Subcutaneous adipose tissue (tissue), 4 donors: ENCODE measurements around the gene KTI12. TPM values are rescaled to one million over a fixed set of nuclear protein-coding genes. Genes with fewer than 3 reads are reported as not detected.

ENCODE experiments used
- total RNA-seq, 4 donors: library from RNA; depleted of rRNA; stranded (reverse); fragments of >200 nt; gene quantifications; one replicate each; pipeline ENCODE4 v1.1.0, GENCODE V29; 2016
- TF ChIP-seq, protein P1 (sequence below): fragments of 450-650 bp; IDR thresholded peaks from one replicate; pipeline ENCODE4 v1.5.1; 2016; ENCODE audit warnings: low read depth, mild to moderate bottlenecking, control low read depth, antibody characterized with exemption, moderate library complexity

Gene KTI12
- total RNA-seq, 4 donors from 2014 or later: 3.9 to 8.3 (median 6.3) TPM

DNA sequence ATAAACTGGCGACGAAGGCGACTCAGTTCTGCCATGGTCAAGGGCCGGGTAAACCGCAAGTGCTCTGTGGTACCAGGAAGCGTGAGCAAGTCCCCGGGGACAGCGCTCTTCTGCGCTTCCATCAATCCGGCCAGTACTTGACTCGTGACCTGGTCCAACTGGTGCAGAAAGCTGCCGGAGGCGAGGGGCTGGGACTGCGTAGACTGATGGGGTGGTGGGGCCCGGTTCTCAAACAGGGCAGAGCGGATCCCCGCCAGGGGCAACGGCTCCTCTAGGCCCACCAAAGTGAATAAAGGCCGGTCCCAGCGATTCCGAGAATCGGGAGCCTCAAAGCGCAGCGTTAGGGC, 852 bp downstream of the KTI12 start:
- TF ChIP-seq, protein P1, sequence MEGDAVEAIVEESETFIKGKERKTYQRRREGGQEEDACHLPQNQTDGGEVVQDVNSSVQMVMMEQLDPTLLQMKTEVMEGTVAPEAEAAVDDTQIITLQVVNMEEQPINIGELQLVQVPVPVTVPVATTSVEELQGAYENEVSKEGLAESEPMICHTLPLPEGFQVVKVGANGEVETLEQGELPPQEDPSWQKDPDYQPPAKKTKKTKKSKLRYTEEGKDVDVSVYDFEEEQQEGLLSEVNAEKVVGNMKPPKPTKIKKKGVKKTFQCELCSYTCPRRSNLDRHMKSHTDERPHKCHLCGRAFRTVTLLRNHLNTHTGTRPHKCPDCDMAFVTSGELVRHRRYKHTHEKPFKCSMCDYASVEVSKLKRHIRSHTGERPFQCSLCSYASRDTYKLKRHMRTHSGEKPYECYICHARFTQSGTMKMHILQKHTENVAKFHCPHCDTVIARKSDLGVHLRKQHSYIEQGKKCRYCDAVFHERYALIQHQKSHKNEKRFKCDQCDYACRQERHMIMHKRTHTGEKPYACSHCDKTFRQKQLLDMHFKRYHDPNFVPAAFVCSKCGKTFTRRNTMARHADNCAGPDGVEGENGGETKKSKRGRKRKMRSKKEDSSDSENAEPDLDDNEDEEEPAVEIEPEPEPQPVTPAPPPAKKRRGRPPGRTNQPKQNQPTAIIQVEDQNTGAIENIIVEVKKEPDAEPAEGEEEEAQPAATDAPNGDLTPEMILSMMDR: no peak

DNA sequence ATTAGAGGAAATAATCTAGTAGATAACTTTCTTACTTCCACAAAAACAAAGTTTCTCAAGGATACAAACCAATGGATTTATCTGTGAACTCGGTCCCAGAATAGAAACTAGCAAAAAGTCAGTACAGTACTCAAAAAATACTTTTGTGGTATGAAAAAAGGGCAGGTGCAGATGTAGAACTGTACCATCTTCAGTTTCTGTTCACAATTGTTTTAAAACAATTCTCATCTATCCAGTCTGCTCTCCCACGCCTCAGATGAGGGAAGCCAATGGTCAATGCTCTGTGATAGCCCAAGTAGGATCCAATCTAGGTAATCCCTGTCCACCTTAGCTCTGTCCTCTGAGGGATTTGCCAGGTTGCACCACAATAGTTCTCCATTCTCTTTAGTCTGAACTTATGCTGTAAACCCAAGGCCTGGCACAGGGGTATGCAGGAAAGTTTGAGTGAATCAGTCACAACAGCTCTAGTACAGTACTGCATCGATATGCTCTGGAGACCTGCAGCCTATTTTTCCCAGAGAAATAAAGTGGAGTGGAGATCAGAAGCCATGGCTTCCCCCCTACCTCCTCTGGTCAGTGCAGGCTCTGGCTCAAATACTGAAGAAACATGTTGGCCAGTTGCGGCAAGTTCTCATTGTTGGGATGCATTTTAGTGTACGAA, 1.4 kb downstream of the KTI12 start:
- TF ChIP-seq, protein P1: no peak

DNA sequence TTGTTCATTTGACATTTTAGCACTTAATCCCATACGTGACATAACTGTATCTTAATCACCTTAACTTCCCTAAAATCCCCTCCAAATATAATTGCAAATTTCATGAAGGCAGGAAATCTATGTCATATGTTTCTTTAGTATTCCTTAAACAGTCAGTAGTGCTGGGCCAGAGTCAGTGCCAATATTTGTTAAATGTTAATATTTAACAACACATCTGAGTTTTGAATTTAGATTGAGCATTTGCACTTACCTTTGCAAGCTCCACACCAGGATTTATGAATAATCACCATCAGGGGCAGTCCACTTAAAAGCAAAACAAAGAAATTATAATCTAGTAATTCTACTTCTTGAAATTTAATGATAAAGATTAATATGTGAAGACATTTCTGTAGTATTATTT, 5.3 kb downstream of the KTI12 start:
- TF ChIP-seq, protein P1: no peak

DNA sequence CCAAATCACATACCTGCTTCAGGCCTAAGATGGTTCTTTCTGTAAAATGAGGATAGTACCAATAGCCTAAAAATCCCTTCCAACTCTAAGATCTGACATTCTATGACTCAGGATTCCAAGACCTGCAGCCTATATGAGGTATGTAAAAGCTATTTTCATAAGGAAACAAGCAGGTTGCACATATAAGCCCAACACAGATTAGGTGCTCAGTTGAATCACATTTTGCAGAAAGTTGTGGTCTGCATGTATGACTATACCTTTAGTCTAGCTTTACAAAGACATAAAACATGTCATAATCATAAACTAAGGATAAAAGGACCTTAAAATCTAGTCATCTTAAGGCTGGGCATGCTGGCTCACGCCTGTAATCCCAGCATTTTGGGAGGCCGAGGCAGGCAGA, 7.3 kb downstream of the KTI12 start:
- TF ChIP-seq, protein P1: no peak

DNA sequence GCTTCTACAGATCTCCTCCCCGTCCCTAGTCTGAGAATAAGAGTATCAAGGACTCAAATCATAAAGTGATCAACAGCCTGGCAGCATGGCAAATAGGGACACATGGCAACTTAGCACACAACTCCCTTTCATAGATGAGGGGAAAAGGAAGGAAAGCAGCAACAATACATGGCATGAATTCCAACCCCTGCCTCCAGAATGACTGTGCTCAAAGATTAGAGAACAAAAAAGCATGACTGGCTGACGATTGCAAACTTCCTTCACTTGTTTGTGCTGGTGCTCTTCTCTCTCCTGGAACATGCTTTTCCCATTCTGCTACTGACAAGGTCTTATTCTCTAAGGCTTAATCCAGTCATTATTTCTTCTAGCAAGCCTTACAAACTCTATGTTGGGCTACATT, 11.5 kb downstream of the KTI12 start:
- TF ChIP-seq, protein P1: no peak

DNA sequence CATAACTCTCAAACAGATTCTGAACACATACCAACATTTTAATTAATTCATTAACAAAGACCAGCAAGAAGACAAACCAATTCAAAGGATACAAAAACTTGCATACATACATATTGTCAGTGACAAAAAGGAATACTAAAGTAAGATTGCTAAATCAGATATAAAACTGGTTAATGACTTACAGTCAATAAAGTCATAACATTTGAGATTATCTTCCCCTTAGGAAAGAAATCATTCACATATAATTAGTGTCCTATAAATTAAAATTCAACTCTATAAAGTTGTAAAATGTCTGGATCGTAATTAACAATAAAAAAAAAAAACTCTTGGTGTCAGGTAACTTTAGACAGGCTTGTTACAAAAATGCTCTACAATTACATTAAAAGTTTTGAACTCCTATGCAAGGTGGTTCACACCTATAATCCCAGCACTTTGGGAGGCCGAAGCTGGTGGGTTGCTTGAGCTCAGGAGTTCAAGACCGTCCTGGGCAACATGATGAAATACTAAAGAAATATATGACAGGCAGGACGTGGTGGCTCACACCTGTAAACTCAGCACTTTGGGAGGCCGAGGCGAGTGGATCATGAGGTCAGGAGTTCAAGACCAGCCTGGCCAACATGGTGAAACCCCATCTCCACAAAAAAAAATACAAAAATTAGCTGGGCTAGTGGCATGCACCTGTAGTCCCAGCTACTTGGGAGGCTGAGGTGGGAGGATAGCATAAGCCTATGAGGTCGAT, 25.4 kb downstream of the KTI12 start:
- TF ChIP-seq, protein P1: no peak

DNA sequence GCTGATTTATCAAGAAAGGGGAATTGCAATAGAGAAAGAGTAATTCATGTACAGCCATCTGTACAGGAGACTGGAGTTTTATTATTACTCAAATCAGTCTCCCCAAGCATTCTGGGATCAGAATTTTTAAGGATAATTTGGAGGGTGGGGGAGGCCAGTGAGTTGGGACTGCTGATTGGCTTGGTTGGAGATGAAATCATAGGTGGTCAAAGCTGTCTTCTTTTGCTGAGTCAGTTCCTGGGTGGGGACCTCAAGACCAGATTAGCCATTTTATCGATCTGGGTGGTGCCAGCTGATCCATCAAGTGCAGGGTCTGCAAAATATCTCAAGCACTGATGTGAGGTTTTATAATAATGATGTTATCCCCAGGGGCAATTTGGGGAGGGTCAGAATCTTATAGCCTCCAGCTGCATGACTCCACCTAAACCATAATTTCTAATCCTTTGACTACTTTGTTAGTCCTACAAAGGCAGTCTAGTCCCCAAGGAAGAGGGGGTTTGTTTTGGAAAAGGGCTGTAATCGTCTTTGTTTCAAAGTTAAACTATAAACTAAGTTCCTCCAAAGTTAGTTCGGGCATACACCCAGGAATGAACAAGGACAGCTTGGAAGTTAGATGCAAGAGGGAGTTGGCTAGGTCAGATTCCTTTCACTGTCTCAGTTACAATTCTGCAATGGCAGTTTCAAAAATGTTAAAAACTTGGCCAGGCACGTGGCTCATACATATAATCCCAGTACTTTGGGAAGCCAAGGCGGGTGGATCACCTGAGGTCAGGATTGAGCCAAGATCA, 26.2 kb downstream of the KTI12 start:
- TF ChIP-seq, protein P1: no peak
